Measurements from ENCODE around the gene GCSAM.
A peak's percentile ranks its signal among the peaks of the same experiment; 100 is the strongest.

The GCSAM gene

GRCh38 chr3:112132975-112133448 lies at the start of gene GCSAM:
Gene GCSAM (minus strand): TSS chr3:112133248. CDS start chr3:112133120, 128 bp downstream.
- peak; percentile 39 for DNase-seq (ENCODE audit: low read depth)

- no peak for DNase-seq (ENCODE audit: low read depth)
These were observed 42.6 kb upstream of the GCSAM start for GRCh38 chr3:112175646-112176045.

- no peak for DNase-seq (ENCODE audit: low read depth)
These were observed 42.0 kb upstream of the GCSAM start for GRCh38 chr3:112175037-112175436.

- DNase-seq (ENCODE audit: low read depth): no peak
These were observed 38.1 kb upstream of the GCSAM start for GRCh38 chr3:112171144-112171543.

GRCh38 chr3:112170046-112170445 lies 37.0 kb upstream of the GCSAM start:
- DNase-seq (ENCODE audit: low read depth): no peak

- no peak for DNase-seq (ENCODE audit: low read depth)
These were observed 34.7 kb upstream of the GCSAM start for GRCh38 chr3:112167758-112168157.

- no peak for DNase-seq (ENCODE audit: low read depth)
These were observed 16.1 kb upstream of the GCSAM start for GRCh38 chr3:112149136-112149535.

GRCh38 chr3:112143689-112144088 lies 10.6 kb upstream of the GCSAM start:
- DNase-seq (ENCODE audit: low read depth): no peak

GRCh38 chr3:112143251-112143650 lies 10.2 kb upstream of the GCSAM start:
- DNase-seq (ENCODE audit: low read depth): no peak

- no peak for DNase-seq (ENCODE audit: low read depth)
These were observed 8.2 kb upstream of the GCSAM start for GRCh38 chr3:112141293-112141692.

- DNase-seq (ENCODE audit: low read depth): no peak
These were observed 7.5 kb upstream of the GCSAM start for GRCh38 chr3:112140584-112140983.

GRCh38 chr3:112138219-112138969 lies 5.3 kb upstream of the GCSAM start:
- DNase-seq (ENCODE audit: low read depth): no peak

- DNase-seq (ENCODE audit: low read depth): no peak
These were observed 4.7 kb upstream of the GCSAM start for GRCh38 chr3:112137781-112138180.

- no peak for DNase-seq (ENCODE audit: low read depth)
These were observed 4.1 kb upstream of the GCSAM start for GRCh38 chr3:112136959-112137693.

- no peak for DNase-seq (ENCODE audit: low read depth)
These were observed 3.0 kb upstream of the GCSAM start for GRCh38 chr3:112136046-112136445.

GRCh38 chr3:112134335-112135124 lies 1.5 kb upstream of the GCSAM start:
- DNase-seq (ENCODE audit: low read depth): no peak

- DNase-seq (ENCODE audit: low read depth): no peak
These were observed 732 bp upstream of the GCSAM start for GRCh38 chr3:112133626-112134334.

GRCh38 chr3:112132554-112132953 lies 494 bp downstream of the GCSAM start:
- no peak for DNase-seq (ENCODE audit: low read depth)

GRCh38 chr3:112132088-112132487 lies 960 bp downstream of the GCSAM start:
- DNase-seq (ENCODE audit: low read depth): no peak

- DNase-seq (ENCODE audit: low read depth): no peak
These were observed 1.9 kb downstream of the GCSAM start for GRCh38 chr3:112131111-112131510.

- DNase-seq (ENCODE audit: low read depth): no peak
These were observed 2.4 kb downstream of the GCSAM start for GRCh38 chr3:112130638-112130993.

Measured in stimulated activated CD8-positive, alpha-beta memory T cell treated with anti-CD3 and anti-CD28 coated beads, Interleukin-12 subunit alpha, Interleukin-12 subunit beta, amount 100 ng/mL, for 1 hour (primary cell).